T-helper 1 cell treated with Interleukin-12 subunit alpha and Interleukin-12 subunit beta and Interleukin-4 antibody, amounts not matched to agents 30 ng/mL and 1 ng/mL, for 36 hours (primary cell): ENCODE data around the gene LBHD1. TPM values are rescaled to one million over a fixed set of nuclear protein-coding genes. Genes with fewer than 3 reads are reported as not detected.

Experiments
- intact Hi-C: fragments of 100-400 bp; cut with micrococcal nuclease; formaldehyde crosslinking; loops from one replicate; pipeline ENCODE4 v1.15.1; 2024
- total RNA-seq: library from RNA; stranded (reverse); gene quantifications from 2 replicates; pipeline ENCODE4 v1.2.3, GENCODE V29; 2022

Gene LBHD1
- total RNA-seq, 1 donor from 2014 or later, result 20.9 TPM

GRCh38 chr11:62694455-62695167, 22.5 kb upstream of the LBHD1 start:
- intact Hi-C loops, result loop anchor here (1.0 to 2.0 kb wide), 7 partner anchors 14 to 314 kb away; partner anchors contain the start of gene EML3

DNA sequence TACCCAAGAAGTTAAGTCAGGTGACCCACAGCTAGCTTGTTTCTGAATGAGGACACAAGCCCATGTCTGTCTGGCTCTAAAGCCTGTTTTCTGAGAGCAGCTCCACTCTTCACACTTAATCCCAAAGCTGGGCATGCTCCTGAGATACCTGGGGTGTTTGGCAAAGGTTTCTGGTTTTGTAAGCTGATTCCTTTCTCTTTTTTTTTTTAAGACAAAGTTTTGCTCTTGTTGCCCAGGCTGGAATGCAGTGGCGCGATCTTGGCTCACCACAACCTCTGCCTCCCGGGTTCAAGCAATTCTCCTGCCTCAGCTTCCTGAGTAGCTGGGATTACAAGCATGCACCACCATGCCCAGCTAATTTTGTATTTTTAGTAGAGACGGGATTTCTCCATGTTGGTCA, 21.6 kb upstream of the LBHD1 start:
- intact Hi-C loops, result loop anchor here (1.0 to 2.0 kb wide), 7 partner anchors 13 to 313 kb away; partner anchors contain the start of gene EML3

GRCh38 chr11:62689421-62690183, 17.5 kb upstream of the LBHD1 start, which contains the start of gene LRRN4CL:
Gene LRRN4CL (minus strand): TSS chr11:62689530. CDS start chr11:62688508, 1,022 bp downstream.
- intact Hi-C loops, result no loop called here

- intact Hi-C loops, result no loop called here
These were observed 16.4 kb upstream of the LBHD1 start for GRCh38 chr11:62688491-62688890.

DNA sequence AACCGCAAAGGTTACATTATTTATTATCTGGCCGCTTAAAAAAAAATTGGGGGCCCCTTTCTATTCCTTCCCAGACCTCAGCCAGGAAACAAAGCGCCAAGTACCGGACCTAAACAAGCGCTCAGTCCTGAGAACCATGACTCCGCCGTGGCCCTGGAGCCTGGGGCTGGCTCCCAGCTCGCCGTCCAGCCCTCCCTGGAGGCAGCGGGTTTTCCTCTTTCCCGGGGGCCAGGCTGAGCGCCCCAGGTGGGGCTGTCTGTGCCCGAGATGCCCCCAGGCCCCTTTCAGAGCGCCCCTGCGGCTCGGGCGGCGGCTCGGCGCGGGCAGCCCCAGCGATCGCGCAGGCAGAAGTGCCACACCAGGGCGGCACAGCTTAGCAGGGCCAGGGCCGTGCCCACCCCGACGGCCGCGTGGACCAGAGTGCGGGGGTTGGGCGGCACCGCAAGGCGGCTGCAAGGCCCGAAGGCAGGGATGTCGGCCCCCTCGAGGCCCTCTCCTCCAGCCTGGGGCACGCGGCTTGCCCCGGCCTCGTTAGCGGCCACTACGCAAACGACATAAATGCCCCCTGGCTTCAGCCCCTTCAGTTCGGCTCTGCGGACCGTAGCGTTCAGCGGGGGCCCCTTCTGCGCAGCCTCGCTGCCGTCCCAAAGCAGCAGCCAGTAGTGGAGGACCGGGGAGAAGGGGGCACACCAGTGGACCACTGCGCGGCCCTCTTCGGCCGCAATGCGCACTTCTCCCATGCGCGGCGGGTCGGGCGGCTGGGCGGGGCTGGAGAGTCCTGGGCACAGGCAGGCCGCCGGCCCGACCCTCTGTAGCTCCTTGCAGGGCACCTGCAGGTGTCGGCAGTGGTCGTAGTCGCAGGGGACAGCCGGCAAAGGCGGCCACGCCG, 15.7 kb upstream of the LBHD1 start:
- intact Hi-C loops, result no loop called here

DNA sequence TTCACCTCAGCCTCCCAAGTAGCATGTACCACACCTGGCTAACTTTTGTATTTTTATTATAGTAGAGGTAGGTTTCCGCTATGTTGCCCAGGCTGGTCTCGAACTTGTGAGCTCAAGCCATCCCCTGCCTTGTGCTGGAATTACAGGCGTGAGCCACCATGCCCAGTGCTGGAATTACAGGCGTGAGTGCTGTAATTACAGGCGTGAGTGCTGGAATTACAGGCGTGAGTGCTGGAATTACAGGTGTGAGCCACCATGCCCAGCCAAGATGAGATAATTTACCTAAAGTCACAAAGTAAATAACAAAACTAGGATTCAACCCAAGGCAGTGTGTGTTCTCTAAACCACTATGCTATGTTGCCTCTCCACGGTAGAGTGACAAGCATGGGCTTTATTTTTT, 10.5 kb upstream of the LBHD1 start:
- intact Hi-C loops, result no loop called here

DNA sequence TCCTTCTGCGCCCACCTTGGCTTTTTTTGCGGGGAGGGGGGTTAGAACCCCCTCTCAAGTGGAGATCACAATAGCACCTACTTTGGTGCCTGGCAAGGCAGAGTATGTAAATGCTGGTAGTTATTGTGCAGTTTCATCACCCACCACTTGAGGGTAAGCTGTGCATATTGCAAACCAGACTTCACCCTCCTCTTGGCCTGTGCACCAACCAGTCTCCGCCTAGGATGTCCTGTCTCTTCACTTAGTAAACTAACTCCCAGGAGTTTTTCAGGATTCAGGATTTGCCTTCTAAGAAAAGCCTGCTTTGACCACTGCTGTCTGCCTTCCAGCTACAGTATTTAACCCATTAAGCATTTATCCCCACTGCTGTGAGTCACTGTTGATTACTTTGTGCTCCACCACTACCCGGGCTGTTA, 8.8 kb upstream of the LBHD1 start:
- intact Hi-C loops, result loop anchor here (1.0 kb wide), 2 partner anchors 13 to 181 kb away; no protein-coding TSS in a partner anchor

DNA sequence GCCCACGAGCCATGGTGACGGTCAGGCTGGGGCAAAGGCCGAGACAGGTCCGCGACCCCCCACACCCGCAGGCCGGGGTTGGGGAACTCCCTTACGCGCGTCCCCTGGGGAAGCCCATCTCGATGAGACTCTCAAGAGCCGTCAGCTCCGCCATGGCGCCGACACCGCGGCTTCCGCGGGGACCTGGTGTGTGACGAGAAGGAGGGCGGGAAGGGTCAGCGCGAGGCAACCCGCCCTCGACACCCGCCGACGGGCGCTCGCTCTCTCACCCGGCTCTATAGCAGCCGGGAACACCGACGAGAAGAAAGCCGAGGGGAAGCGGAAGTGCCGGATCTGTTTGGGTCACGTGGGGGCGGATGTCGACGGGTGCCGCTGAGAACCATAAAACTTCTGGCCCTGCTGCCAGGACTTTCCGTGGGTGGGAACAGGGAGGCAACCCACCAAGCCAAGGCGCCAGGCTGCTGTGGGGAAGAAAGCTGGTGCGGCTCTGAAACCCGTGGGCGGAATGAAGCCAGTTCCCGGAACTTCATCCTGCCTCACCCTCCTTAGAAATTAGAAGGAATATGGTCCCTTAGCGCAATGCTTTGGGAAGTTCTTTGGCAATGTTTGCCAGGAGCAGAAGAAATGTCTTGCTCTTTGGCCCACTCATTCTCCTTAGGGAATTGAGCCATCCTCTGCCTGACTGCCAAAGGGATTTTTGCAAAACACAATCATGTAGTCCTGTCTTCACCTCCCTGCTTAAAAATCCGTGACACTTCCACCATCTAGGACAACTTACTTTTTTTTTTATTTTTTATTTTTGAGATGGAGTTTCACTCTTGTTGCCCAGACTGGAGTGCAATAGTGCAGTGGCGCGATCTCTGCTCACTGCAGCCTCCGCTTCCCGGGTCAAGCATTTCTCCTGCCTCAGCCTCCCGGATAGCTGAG, 7.0 kb upstream of the LBHD1 start, which contains the start of gene UBXN1:
Gene UBXN1, minus strand, starts transcription at position 304 of the 927 bp plus-strand sequence. Its CDS starts 150 bp downstream, at position 154.
- intact Hi-C loops, result loop anchor here (1.0 to 10.0 kb wide), 10 partner anchors 8 to 254 kb away; partner anchors contain the start of genes C11orf98, CSKMT, GANAB and HNRNPUL2

DNA sequence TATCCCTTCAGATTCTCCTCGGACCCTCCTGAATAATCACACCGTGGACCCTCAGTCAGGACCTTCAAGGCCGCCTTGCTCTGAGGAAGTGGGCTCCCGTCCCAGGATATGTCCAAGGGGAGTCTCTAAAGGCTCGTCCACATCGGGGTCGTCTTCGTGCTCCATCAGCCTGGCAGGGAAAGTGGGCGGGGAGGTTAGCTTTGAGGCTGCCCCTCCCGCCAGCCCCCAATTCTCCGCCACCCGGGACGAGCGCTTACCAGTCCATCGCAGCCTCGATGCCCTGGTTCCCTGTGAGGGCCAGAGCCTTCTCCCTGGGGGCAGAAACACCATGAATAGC, 6.3 kb upstream of the LBHD1 start:
- intact Hi-C loops, result loop anchor here (2.0 to 10.0 kb wide), 3 partner anchors 14 to 254 kb away; partner anchors contain the start of genes C11orf98, CSKMT and ZBTB3

GRCh38 chr11:62677714-62678113, 5.6 kb upstream of the LBHD1 start:
- intact Hi-C loops, result loop anchor here (2.0 to 10.0 kb wide), 3 partner anchors 13 to 253 kb away; partner anchors contain the start of genes C11orf98, CSKMT and ZBTB3

GRCh38 chr11:62677156-62677555, 5.1 kb upstream of the LBHD1 start:
- intact Hi-C loops, result loop anchor here (10.0 kb wide), 1 partner anchor 252 kb away; no protein-coding TSS in a partner anchor

GRCh38 chr11:62676698-62677097, 4.6 kb upstream of the LBHD1 start:
- intact Hi-C loops, result loop anchor here (10.0 kb wide), 1 partner anchor 252 kb away; no protein-coding TSS in a partner anchor

DNA sequence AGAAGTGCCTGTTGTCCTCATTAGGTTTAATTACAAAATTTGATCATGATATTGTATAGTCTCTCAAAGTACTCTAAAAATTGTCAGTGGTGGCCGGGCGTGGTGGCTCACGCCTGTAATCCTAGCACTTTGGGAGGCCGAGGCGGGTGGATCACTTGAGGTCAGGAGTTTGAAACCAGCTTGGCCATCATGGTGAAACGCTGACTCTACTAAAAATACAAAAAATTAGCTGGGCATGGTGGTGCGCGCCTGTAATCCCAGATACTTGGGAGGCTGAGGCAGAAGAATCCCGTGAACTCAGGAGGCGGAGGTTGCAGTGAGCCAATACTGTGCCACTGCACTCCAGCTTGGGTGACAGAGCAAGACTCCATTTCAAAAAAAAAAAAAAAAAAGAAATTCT, 3.3 kb upstream of the LBHD1 start:
- intact Hi-C loops, result loop anchor here (10.0 kb wide), 1 partner anchor 251 kb away; no protein-coding TSS in a partner anchor

DNA sequence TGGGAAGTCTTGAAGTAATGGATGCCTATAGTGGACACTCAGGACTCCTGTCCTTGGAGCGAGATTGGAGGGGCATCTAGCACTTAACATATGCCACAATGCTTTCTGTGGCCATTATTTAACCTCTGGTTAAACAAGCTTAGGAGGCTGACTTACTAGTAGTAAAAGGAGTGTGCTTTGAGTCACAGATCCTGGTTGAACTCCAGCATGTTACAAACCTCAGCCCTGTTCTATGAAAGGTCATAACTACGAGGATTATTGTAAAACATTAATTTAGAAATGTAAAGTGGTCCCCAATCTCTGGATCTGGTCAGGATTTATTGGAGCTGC, 1.1 kb upstream of the LBHD1 start:
- intact Hi-C loops, result loop anchor here (10.0 kb wide), 1 partner anchor 248 kb away; no protein-coding TSS in a partner anchor

- intact Hi-C loops, result loop anchor here (1.0 to 10.0 kb wide), 7 partner anchors 8 to 246 kb away; partner anchors contain the start of genes INTS5, TAF6L, TUT1 and UBXN1
These were observed 845 bp downstream of the LBHD1 start for GRCh38 chr11:62671236-62671607.

DNA sequence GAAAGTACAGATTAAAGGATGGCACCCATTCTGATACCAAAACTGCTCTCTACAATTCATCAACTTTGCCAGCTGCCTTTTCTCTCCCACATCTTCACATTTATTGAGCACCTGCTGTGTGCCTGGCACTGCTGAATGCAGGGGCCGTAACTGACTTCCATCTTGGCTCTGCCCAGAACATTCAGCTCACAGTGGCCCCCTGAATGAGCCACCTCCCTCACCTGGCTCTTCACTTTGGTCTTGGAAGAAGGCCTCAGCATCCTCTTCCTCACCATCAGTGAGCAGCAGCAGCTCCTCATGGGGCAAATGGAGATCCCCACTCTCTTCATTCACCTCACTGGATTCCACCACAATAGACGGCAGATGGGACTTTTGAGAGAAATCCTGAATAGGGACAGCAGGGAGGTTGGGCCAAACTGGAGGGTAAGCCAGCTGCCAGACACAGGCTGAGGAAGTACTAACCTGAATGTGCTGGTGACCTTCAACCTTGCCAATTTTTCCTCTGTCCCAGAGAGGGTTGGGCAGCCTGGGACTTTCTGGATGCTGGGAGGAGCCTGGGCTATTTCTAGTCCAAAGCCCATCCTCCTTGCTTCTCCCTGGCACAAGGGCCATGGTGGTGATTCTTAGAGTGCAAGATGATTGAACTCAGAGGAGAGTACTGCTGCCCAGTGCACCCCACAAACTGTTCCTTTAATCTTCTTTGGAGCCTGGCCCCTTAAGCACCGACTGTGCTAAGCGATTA, 2.5 kb downstream of the LBHD1 start:
- intact Hi-C loops, result loop anchor here (2.0 to 10.0 kb wide), 3 partner anchors 193 to 545 kb away; partner anchors contain the start of gene INCENP

DNA sequence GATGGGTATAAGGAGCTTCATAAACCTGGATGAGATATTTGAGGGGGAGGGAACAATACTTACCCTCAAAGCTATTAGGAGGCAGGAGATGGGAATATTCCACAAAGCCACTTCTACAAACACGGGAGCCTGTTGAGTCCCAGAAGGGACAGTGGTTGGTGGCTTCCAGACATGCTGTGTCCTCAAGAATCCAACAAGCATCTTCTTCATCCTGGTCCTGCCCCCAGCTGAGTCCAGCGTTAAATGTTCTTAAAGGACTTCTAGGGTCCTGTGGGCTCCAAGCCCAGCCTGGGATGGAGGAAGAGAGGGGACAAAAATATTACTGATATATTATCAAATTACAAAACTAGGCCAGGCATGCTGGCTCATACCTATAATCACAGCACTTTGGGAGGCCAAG, 4.6 kb downstream of the LBHD1 start:
- intact Hi-C loops, result loop anchor here (10.0 kb wide), 1 partner anchor 543 kb away; the partner anchor contains the start of gene INCENP

GRCh38 chr11:62666259-62666926, 5.7 kb downstream of the LBHD1 start:
- intact Hi-C loops, result loop anchor here (10.0 kb wide), 1 partner anchor 542 kb away; the partner anchor contains the start of gene INCENP
